PC-9 (cell line): Measurements from ENCODE around the gene TRAPPC3L. TPM values are rescaled to one million over a fixed set of nuclear protein-coding genes. Genes with fewer than 3 reads are reported as not detected.

Experiments
- BruUV-seq: library from RNA; stranded (reverse); fragments of 400-500 nt; replicated peaks from 2 replicates; lab custom pipeline; 2021; lab: Mats Ljungman, UMichigan
- CTCF ChIA-PET: fragments of 300-600 bp; sonication (Branson Sonifier 250); formaldehyde crosslinking; loops from one replicate; lab custom pipeline; 2022; ENCODE audit warnings: antibody characterized with exemption; lab: Charles Lee
- POLR2A ChIA-PET: fragments of 300-600 bp; sonication (Branson Sonifier 250); formaldehyde crosslinking; loops from one replicate; lab custom pipeline; 2022; ENCODE audit warnings: antibody characterized with exemption; ENCODE audit not compliant: unreplicated experiment; lab: Charles Lee
- DNase-seq, 2 experiments: peaks; one replicate each; pipeline versions ENCODE4 v3.0.0 to v3.0.0-alpha.2; 2015 to 2022; ENCODE audit warnings: mixed read lengths in 1 of 2
- H2AFZ ChIP-seq: fragments of 200-600 bp; sonication (generic); 2 replicates; pipeline ENCODE4 v1.8.1; 2017; ENCODE audit warnings: antibody characterized with exemption
- H3F3A ChIP-seq: fragments of 200-600 bp; sonication (generic); 2 replicates; pipeline ENCODE4 v1.8.1; 2017; ENCODE audit warnings: antibody characterized with exemption, mild to moderate bottlenecking, low read depth; ENCODE audit not compliant: insufficient read depth
- H3K27ac ChIP-seq: fragments of 200-600 bp; sonication (generic); 2 replicates; pipeline ENCODE4 v1.6.1; 2016; ENCODE audit warnings: mixed run types
- H3K27me3 ChIP-seq: fragments of 200-600 bp; sonication (generic); 2 replicates; pipeline ENCODE4 v1.6.1; 2016; ENCODE audit warnings: low read depth, mixed run types; ENCODE audit not compliant: insufficient read depth
- H3K36me3 ChIP-seq: fragments of 200-600 bp; sonication (generic); 2 replicates; pipeline ENCODE4 v1.6.1; 2016; ENCODE audit warnings: low read depth, mixed run types
- H3K4me1 ChIP-seq: fragments of 200-600 bp; sonication (generic); replicated peaks from 2 replicates; pipeline ENCODE4 v1.6.1; 2016; ENCODE audit warnings: mixed run types; ENCODE audit not compliant: insufficient read depth
- H3K4me2 ChIP-seq: fragments of 200-600 bp; sonication (generic); 2 replicates; pipeline ENCODE4 v1.6.1; 2017; ENCODE audit warnings: mixed run types
- H3K4me3 ChIP-seq: fragments of 200-600 bp; sonication (generic); 2 replicates; pipeline ENCODE4 v1.6.1; 2016; ENCODE audit warnings: mixed run types
- H3K79me2 ChIP-seq: fragments of 200-600 bp; sonication (generic); 2 replicates; pipeline ENCODE4 v1.6.1; 2017; ENCODE audit warnings: low read depth, mixed run types
- H3K9me2 ChIP-seq: fragments of 200-600 bp; sonication (generic); 2 replicates; pipeline ENCODE4 v1.8.1; 2017; ENCODE audit warnings: mild to moderate bottlenecking; ENCODE audit not compliant: insufficient read depth
- H3K9me3 ChIP-seq: fragments of 200-600 bp; sonication (generic); 2 replicates; pipeline ENCODE4 v1.8.1; 2016; ENCODE audit warnings: low read depth; ENCODE audit not compliant: insufficient read depth
- H4K20me1 ChIP-seq: fragments of 200-600 bp; sonication (generic); 2 replicates; pipeline ENCODE4 v1.8.1; 2017; ENCODE audit not compliant: insufficient read depth
- EZH2 ChIP-seq: fragments of 200-600 bp; sonication (generic); IDR thresholded peaks from 2 replicates; pipeline ENCODE4 v1.8.0; 2017; ENCODE audit warnings: antibody characterized with exemption, low read depth
- intact Hi-C: fragments of 100-400 bp; cut with micrococcal nuclease; formaldehyde crosslinking; loops from one replicate; pipeline ENCODE4 v1.10.0; 2022; ENCODE audit not compliant: unreplicated experiment
- total RNA-seq: library from RNA; stranded (reverse); gene quantifications from 2 replicates; pipeline ENCODE4 v1.2.3, GENCODE V29; 2021
- TF ChIP-seq, protein P1 (sequence below): fragments of 200-600 bp; sonication (generic); conservative IDR thresholded peaks from 2 replicates; pipeline ENCODE4 v1.6.1; 2017; ENCODE audit warnings: mixed run types, antibody characterized with exemption, mild to moderate bottlenecking, moderate library complexity

TRAPPC3L gene
- total RNA-seq, 1 experiment from 2014 or later, result not detected

- H3F3A ChIP-seq, result no peaks in the 10 kb centered on the region; the same call in 1 of the 2 replicates
- no peaks in the 10 kb centered on the region for H3K4me1 ChIP-seq
- peaks cover 39% of the 10 kb centered on the region for H3K36me3 ChIP-seq
- H4K20me1 ChIP-seq, result 0 out of 2 replicates have a peak, but pooled peaks cover 2% of the 10 kb centered on the region
- H3K4me3 ChIP-seq, result no peak overlapping the region
- DNase-seq, result no peak
- no peak overlapping the region for H3K27ac ChIP-seq
- BruUV-seq, result no TSS peak
- ChIA-PET POLR2A (no interaction called here), CTCF (no interaction called here)
- H2AFZ ChIP-seq, result no peak overlapping the region
- no peak overlapping the region for H3K4me2 ChIP-seq
- H3K9me3 ChIP-seq, result no peaks in the 10 kb centered on the region
- TF ChIP-seq EZH2, result no peak
- TF ChIP-seq, protein P1, sequence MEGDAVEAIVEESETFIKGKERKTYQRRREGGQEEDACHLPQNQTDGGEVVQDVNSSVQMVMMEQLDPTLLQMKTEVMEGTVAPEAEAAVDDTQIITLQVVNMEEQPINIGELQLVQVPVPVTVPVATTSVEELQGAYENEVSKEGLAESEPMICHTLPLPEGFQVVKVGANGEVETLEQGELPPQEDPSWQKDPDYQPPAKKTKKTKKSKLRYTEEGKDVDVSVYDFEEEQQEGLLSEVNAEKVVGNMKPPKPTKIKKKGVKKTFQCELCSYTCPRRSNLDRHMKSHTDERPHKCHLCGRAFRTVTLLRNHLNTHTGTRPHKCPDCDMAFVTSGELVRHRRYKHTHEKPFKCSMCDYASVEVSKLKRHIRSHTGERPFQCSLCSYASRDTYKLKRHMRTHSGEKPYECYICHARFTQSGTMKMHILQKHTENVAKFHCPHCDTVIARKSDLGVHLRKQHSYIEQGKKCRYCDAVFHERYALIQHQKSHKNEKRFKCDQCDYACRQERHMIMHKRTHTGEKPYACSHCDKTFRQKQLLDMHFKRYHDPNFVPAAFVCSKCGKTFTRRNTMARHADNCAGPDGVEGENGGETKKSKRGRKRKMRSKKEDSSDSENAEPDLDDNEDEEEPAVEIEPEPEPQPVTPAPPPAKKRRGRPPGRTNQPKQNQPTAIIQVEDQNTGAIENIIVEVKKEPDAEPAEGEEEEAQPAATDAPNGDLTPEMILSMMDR, result no peak
- no peaks in the 10 kb centered on the region for H3K27me3 ChIP-seq
- H3K79me2 ChIP-seq, result no peaks in the 10 kb centered on the region
- intact Hi-C loops, result no loop called here
- H3K9me2 ChIP-seq, result no peaks in the 10 kb centered on the region
Observed at GRCh38 chr6:116586276-116586675, 40.8 kb upstream of the TRAPPC3L start.

- no peaks in the 10 kb centered on the region for H3K9me2 ChIP-seq
- no peak overlapping the region for H3K4me2 ChIP-seq
- H3K9me3 ChIP-seq, result no peaks in the 10 kb centered on the region
- CTCF ChIA-PET, result no interaction called here
- intact Hi-C loops, result no loop called here
- no peaks in the 10 kb centered on the region for H3K4me1 ChIP-seq
- H2AFZ ChIP-seq, result no peak overlapping the region
- no peak for DNase-seq
- TF ChIP-seq EZH2, result no peak
- TF ChIP-seq, protein P1, result no peak
- no peaks in the 10 kb centered on the region; the same call in 1 of the 2 replicates for H3F3A ChIP-seq
- no peak overlapping the region for H3K4me3 ChIP-seq
- H3K27ac ChIP-seq, result no peak overlapping the region
- peaks cover 32% of the 10 kb centered on the region for H3K79me2 ChIP-seq
- H4K20me1 ChIP-seq, result no peaks in the 10 kb centered on the region
- no peaks in the 10 kb centered on the region for H3K27me3 ChIP-seq
- H3K36me3 ChIP-seq, result peaks cover 13% of the 10 kb centered on the region
- BruUV-seq, result no TSS peak
- POLR2A ChIA-PET, result interaction anchor here (0.5 kb wide), 1 partner anchor 344 kb away, joined by 7 read pairs; no protein-coding TSS in a partner anchor
Observed at GRCh38 chr6:116580198-116580597, 34.7 kb upstream of the TRAPPC3L start.

DNA sequence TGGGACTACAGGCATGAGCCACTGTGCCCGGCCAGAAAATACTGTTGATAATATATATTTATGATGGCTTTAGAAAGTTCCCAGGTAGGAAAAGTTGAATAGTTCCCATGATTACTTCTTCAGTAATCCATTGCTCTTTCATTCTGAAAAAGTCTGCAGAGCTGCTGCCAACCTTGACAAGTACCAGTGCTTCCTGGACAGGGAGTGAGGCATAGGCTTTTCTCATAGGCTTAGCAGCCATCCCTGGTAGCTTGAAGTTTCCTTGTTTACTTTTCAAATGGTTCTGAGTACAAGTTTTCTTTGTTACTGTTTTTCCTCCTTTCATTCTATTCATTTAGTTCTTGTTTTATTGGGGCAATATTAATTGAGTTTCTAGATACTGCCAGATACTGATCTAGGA is 33.7 kb upstream of the TRAPPC3L start:
- Histone ChIP-seq H3K9me3 (no peaks in the 10 kb centered on the region), H3K27me3 (no peaks in the 10 kb centered on the region), H3K4me2 (no peak overlapping the region), H3K4me3 (no peak overlapping the region), H3K9me2 (no peaks in the 10 kb centered on the region), H4K20me1 (no peaks in the 10 kb centered on the region), H3K4me1 (no peaks in the 10 kb centered on the region), H3F3A (no peaks in the 10 kb centered on the region; the same call in 1 of the 2 replicates), H2AFZ (no peak overlapping the region), H3K79me2 (peaks cover 42% of the 10 kb centered on the region), H3K36me3 (peaks cover 12% of the 10 kb centered on the region), H3K27ac (no peak overlapping the region)
- CTCF ChIA-PET, result no interaction called here
- POLR2A ChIA-PET, result no interaction called here
- TF ChIP-seq, protein P1, result no peak
- TF ChIP-seq EZH2, result no peak
- no peak for DNase-seq
- no TSS peak for BruUV-seq
- intact Hi-C loops, result no loop called here
